HG02852 (cell line): ENCODE measurements around the gene ZFAND5.
A peak's percentile ranks its signal among the peaks of the same experiment; 100 is the strongest.

Source experiments
- ATAC-seq: cut with Tn5 transposase; IDR thresholded peaks from one replicate; pipeline ENCODE4 v1.9.1; 2021; ENCODE audit warnings: mild to moderate bottlenecking, moderate library complexity; ENCODE audit not compliant: unreplicated experiment

ZFAND5 gene, protein sequence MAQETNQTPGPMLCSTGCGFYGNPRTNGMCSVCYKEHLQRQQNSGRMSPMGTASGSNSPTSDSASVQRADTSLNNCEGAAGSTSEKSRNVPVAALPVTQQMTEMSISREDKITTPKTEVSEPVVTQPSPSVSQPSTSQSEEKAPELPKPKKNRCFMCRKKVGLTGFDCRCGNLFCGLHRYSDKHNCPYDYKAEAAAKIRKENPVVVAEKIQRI

DNA sequence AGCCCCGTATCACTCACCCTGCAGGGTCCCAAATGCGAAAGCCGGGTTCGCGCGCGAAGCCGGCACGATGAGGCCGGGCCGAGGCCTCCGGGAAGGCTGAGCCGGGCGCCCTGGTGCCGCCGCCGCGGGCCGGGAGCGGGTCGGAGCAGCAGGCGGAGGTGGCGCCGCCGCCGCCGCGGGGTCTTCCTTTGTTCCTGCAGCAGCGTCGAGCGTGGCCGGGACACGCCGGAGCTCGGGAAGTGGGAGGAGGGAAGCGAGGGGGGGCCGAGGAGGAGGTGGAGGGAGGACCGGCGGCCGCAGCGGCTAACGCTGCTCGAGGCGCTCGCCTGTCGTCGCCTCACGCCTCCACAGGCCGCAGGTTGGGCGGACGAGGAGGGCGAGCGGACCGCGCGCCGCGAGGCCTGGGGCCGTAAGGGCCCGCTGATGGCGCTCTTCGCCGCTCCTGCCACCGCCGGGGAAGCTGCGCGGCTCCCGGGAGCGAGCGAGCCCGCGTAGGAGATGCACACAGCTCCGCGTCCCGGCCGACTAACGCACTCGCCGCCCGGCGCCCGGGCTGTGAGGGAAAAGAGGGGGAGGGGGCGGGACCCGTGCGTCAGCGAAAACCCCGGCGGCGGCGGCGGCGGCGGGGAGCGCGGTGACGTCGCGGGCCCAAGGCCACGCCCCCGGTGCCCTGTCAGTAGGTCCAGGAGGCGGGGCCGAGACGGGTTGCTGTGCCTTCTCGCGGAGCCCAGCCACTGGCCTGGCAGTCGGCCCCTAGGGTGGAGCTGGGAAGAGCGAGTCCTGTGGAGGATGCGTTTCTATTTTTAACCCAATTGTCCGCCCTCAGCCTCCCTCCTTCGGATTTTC is at the start of gene ZFAND5:
ZFAND5 (minus strand) TSS at position 530 of the 846 bp plus-strand sequence. CDS start 4,430 bp downstream, outside the sequence.
- peak; percentile 73 for ATAC-seq

DNA sequence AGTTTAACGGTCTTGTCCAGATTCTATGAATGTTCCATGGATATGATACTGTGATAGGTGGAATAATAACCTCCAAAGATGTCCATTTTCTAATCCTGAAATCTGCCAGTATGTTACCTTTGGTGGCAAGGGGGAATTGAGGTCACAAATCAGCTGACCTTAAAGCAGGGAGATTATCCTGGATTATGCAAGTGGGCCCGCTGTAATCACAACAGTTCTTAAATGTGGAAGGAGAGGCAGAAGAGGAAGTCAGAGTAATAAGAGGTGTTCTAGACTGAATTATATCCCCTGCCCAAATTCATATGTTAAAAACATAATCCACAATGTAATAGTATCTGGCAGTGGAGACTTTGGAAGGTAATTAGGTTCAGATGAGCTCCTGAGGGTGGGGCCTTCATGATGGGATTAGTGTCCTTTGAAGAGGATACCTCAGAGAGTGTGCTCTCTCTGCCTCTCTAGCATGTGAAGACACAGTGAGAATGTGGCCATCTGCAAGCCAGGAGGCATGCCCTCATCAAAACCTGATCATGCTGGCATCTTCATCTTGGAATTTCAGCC is 47.6 kb upstream of the ZFAND5 start:
- ATAC-seq, result no peak

DNA sequence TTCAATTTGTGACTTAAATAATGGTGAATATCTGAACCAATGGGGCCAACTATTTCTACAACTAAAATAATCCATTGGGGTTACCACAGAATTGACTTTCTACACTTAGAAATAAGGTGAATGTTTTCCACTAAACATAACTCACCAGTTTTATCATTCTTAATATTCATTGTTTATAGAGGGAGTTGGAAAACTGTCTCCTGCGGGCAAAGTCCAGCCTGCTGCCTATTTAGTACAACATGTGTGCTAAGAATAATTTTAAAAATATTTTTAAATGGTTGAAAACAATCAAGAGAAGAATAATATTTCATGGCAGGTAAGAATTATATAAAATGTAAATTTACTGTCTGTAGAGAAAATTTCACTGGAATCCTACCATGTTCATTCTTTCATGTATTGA is 45.2 kb upstream of the ZFAND5 start:
- ATAC-seq, result no peak

DNA sequence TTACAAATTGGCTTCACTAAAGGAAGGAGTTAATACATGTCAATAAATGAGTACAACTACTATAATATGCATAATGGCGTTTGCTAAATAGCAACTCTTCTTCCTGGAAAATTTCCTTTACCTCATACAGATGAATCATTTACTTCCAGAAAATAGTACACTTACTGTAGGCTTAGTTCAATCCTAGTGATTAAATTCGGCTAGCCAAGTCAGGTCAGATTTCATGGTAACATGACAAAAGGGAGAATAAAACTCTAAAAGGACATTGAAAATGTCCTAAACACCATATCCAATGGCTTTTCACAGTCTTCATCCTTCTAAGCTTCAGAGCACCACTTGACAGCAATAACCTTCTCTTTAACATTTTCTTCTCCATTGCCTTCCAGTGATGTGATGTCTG is 42.1 kb upstream of the ZFAND5 start:
- ATAC-seq, result no peak

DNA sequence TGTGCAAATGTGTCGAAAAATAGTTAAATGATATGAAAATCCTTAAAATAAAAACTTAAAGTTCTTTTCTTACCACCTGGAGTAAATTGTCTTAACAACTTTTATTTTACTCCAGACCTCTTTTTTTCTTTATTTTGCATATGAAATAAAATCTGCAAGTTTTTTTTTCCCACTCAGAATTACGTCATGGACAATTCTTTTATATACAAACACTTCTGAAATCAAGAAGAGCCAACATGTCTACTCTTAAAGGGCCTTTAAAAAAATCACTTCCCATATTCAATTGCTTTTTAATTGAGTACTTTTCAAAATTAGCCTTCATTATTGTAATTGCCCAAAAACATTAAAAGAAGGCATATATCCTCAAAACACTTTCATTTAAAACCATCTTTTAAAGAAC is 37.7 kb upstream of the ZFAND5 start:
- no peak for ATAC-seq

DNA sequence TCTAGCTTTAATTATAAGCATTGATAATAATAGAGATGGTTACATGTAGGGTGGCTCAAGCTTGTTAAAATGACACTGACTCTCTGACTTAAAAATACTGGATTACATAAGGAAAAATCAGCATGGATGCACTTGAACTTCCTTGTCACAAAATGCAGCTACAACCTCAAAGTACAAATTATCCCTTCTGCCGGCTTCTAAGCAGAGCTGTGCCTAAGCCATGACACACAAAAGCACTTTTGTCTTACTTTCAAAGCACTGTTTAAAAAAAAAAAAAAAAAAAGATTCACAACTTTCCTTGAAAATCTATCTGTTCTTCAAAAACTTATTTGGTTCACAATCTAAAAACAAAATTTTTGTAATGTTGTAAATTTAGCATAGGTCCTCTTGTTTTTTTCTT is 36.4 kb upstream of the ZFAND5 start:
- ATAC-seq, result no peak

DNA sequence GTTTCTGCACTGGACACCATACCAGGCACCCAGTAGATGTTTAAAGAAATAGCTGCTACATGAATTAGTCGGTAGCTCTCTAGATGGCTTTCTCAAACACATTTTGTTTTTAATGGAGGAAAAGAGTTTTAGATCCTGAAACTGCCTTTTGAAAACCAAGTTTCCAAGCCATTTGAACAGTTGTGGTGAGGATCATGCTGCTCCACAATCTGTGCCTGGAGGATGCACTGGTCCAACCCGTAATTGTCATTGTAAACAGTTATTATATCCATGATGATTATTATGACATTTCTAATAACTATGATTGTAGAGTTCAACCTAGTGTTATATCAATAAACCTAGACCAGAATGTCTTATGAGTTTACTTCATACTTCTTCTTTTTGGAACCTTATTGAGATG is 35.9 kb upstream of the ZFAND5 start:
- no peak for ATAC-seq

DNA sequence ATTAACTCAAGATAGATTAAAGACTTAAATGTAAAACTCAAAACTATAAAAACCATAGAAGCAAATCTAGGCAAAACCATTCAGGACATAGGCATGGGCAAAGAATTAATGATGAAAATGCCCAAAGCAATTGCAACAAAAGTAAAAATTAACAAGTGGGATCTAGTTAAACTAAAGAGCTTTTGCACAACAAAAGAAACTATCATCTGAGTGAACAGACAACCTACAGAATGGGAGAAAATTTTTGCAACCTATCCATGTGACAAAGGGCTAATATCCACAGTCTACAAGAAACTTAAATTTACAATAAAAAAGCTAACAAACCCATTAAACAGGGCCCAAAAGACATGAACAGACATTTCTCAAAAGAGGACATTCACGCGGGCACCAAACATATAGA is 34.4 kb upstream of the ZFAND5 start:
- no peak for ATAC-seq

DNA sequence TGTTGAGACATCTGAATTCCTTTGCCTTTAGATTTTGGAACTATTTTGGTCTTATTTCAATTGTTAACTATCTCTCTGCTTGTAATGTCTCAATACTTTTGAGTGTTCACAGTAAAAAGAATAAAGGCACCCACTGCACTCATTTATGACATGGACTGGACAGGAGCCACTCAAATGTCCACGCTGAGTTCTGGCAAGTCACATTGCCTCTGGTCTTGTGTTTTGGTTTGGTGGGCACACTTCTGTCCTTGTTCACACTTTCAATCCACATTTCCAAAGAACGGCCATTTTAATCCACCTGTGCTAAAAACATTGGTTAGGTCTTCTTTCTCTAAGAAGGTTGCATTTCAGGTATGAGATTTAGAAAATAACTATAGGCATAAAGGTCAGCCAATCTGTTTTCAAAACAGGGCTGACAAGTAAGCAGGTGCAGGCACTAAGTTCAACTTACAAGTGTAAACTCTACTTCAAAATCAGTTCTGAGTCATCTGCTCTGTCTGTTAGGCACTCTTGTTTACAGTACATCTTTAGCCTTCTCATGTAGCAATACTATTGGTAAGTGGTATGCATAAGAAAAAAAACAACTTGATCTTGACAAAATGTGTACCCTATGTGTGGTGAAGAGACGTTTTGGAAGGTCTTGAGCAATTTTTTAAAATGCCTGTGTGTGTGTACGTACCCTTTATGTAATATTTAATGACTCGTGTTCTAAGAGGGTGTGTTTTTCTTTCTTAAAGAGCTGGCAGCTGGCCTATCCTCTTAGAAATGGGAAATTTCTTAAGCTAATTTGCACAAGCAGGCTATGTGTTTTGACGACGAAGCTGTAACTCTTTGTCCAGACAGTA is 31.5 kb upstream of the ZFAND5 start:
- no peak for ATAC-seq

DNA sequence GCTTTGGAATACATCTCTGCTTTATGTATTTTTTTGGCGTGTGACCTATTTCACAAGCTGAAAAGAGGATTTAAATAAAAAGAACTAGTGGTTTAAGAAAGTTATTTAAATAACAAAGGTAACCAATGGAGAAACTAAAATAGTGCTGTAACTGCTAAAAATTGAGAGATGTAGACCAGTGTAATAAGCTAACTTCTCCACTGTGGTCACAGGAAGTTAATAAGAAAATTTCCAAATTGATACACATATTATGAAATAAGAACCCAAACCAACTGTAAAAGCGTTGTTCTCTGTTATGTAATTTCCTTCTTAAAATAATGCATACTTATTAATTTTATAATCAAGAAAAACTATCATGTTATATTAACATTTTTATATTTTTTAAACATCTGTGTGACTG is 29.1 kb upstream of the ZFAND5 start:
- no peak for ATAC-seq

DNA sequence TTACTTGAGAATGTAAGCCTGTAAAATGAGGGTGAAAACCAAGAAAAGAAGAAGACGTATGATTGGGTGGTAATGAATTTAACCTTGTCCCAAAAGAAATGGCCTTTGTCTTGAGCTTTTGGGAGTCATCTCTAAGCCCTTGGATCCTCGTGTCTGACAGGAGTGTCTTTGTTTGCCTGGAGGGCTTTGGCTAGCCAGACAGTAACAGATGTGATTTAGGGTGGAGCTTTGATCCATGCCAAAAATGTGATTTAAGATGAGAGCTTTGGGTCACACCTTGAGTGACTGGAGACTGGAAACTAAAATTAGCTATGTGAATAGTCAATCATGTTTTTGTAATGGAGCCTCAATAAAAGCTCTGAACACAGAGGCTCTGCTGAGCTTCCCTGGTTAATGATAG is 25.9 kb upstream of the ZFAND5 start:
- no peak for ATAC-seq

DNA sequence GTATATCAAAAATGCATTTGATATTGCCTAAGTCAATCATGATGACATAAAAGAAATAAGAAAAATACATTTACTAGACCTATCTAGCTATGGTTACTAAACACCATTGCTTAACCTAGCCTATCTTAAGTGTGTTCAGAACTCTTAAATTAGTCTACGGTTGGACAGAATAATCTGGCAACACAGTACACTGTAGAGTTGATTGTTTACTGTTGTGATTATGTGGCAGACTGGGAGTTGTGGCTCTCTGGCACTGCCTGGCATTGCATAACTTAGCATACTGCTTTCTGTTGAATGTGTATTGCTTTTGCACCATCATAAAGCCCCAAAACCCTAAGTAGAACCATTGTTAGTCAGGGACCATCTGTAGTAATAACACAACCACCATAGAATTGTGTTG is 21.2 kb upstream of the ZFAND5 start:
- ATAC-seq, result no peak

DNA sequence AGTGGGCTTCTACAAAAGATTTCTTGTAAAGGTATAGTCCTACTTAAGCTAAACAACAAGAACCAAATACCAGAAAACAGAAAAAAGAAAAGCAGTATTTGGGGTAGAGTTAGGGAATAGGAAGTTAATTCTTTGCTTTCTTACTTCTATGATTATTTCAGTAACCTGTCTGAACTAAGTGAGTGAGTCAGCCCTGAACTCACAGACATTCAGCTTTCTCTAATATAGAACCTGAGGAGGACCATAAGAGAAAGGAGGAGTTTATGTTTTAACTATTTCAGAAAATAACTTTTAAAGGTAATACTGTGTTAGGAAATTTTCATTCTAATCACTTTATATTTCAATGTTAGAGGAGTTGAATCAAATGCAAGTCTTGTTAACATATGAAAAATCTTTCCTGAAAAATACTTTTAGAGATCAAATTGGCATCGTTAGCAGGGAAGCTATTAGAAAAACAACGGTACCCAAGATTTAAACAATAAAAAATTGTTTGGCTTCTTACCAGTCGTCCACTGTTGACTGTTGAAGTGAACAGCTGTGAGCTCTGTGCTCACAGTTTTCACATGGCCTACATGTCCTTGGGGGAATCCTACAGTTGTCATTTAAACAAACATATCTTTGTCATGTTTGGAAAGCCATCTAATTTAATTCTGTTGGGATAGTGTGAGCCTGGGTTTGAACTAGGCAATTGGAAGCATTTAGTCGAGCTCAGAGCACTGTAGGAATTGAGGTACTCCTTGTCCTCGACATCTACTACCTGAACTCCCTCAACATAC is 19.9 kb upstream of the ZFAND5 start:
- ATAC-seq, result no peak

DNA sequence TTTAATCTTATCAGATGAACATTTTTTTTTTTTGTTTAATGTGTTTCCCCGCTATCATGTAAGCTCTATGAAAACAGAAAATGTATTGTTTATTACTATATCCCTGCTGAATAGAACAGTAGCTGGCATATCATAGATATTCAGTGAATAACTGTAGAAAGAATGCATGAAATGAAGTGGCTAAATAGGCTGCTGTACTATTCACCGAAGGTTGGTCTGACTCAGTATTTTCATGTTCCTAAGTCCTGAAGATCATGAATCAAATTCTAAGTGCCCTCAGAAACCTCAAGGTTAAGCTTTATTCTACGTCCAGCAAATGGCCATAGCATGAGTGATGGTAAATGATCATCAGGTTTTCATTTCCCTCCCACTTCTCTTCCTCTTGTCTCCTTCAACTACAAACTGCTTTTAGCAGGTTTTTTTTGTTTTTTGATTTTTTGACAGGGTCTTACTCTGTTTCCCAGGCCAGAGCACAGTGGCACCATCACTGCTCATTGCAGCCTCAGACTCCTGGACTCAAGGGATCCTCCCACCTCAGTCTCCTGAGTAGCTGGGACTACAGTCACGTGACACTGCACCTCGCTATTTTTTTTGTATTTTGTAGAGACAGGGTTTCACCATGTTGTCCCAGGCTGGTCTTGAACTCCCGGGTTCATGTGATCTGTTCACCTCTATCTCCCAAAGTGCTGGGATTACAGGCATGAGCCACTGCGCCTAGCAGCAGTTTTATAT is 19.1 kb upstream of the ZFAND5 start:
- no peak for ATAC-seq

DNA sequence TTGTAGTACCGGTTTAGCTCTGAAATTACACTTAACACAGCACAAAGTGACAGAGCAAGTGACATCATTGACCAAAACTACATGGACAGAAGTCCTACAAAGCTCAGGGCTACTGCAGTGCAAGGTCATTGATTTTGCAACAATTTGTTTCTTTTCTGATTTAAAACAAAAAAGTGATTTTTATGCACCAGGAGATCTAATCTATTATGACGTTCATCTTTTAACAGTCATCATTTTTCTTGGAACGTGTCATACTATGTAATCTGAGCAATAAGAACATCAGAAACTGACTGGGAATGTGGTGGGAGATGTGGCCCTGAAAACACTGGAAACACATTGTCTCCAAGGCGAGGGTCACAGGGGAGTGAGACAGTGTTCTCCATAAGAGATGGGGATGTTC is 17.4 kb upstream of the ZFAND5 start:
- no peak for ATAC-seq

DNA sequence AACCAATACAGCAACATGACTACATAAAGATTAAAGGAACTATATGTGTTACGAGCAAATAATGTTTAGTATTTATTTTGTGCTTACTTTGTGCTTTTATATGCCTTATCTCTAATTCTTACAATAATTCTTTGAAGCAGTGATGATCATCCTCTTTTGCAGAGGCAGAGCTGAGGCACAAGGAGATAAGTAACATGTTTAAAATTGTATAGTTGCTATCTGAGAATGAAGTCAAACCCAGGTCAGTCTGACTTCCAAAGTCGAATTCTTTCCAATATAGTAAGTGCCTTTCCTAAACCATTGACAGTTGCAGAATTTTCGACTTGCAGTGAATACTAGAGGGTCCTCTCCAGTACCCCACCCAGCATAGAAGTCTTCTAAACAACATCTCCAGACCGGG is 12.0 kb upstream of the ZFAND5 start:
- no peak for ATAC-seq

DNA sequence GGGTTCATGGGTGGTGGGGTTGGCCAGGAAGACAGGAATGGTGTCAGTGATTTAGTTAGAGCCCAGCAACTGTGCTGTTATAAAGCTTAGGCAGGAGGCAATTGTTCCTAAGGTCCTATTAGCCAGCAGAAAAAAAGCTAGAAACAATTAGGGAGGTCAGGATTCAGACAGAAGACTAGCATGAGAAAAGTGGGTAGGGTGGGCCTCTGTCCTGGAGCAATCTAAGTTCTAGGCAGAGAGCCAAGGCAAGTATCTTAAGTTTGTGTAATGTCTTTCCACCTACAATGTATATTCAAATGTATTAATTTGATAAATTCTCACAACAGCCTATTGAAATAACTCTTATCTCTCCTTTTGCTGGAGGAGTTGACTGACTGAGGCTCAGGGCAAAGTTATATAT is 6.1 kb upstream of the ZFAND5 start:
- no peak for ATAC-seq

DNA sequence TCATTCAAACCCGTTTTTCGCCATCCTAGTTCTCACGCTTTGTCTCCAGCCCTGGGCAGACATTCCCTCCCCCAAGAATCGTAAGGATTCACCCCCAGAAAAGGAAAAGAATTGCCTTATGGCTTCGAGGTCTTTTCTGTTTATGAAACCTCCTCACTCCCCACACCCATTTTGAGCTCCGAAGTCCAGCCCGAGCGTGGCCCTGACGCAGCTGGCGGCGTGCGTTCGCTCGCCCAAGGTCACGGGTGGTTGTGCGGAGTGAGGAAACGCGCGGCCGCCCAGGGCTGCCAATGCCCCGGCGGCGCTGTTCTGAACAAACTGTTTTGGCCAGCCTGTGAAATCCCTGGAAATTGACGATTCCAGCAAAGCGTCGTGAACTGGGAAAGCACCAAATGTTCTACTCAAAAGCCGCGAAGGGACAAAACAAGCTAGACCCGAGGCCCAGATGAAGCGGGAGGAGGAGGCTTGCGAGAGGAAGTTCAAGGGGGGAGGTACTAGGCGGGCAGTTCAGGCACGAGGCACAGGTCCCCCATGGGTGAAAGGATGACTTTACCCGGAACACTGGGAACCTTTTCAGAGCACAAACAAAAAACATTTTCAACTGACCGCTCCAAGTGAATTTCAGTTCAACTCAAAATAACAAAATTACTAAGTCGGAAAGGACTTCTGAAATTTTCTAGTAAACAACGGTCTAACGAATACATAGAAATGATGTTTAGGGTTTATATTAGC is 683 bp upstream of the ZFAND5 start:
- ATAC-seq, result peak; percentile 37
